GM06990 (cell line): ENCODE data around the gene ATP6V0B.

ENCODE experiments used
- DNase-seq: peaks from one replicate; pipeline ENCODE4 v3.0.0-alpha.2; 2011; ENCODE audit not compliant: insufficient read length; ENCODE audit errors: extremely low read depth
- H3K27me3 ChIP-seq: replicated peaks from 2 replicates; pipeline ENCODE4 v1.6.0; 2011; ENCODE audit warnings: low read length; ENCODE audit not compliant: control insufficient read depth, insufficient read depth
- H3K36me3 ChIP-seq: 2 replicates; pipeline ENCODE4 v1.5.1; 2011; ENCODE audit warnings: low read length; ENCODE audit not compliant: control insufficient read depth, insufficient read depth
- H3K4me3 ChIP-seq: replicated peaks from 2 replicates; pipeline ENCODE4 v1.5.1; 2011; ENCODE audit warnings: low read depth, mild to moderate bottlenecking, control low read depth, low read length
- CTCF ChIP-seq: IDR thresholded peaks from 2 replicates; pipeline ENCODE4 v1.5.1; 2011; ENCODE audit warnings: low read length, control low read depth, mild to moderate bottlenecking, inconsistent platforms; ENCODE audit not compliant: insufficient read depth, poor library complexity, severe bottlenecking

The ATP6V0B gene

GRCh38 chr1:43949678-43950077 is 25.1 kb upstream of the ATP6V0B start:
- Histone ChIP-seq H3K4me3 (no peak overlapping the region), H3K36me3 (peaks cover 4% of the 10 kb centered on the region), H3K27me3 (no peaks in the 10 kb centered on the region)
- DNase-seq: no peak
- TF ChIP-seq CTCF: no peak

GRCh38 chr1:43951021-43951985 is 23.5 kb upstream of the ATP6V0B start:
- no peak for TF ChIP-seq CTCF
- peaks cover 4% of the 10 kb centered on the region for H3K36me3 ChIP-seq
- H3K4me3 ChIP-seq: no peak overlapping the region
- DNase-seq: no peak
- no peaks in the 10 kb centered on the region for H3K27me3 ChIP-seq

- DNase-seq: no peak
- peaks cover 5% of the 10 kb centered on the region for H3K36me3 ChIP-seq
- TF ChIP-seq CTCF: no peak
Measured at GRCh38 chr1:43952731-43953346, 21.9 kb upstream of the ATP6V0B start.

GRCh38 chr1:43953361-43953760 is 21.4 kb upstream of the ATP6V0B start:
- no peak overlapping the region for H3K4me3 ChIP-seq
- H3K27me3 ChIP-seq: no peaks in the 10 kb centered on the region
- H3K36me3 ChIP-seq: peaks cover 6% of the 10 kb centered on the region
- TF ChIP-seq CTCF: no peak
- no peak for DNase-seq

More at GRCh38 chr1:43952731-43953346, 21.9 kb upstream of the ATP6V0B start:
- Histone ChIP-seq H3K4me3 (no peak overlapping the region), H3K27me3 (no peaks in the 10 kb centered on the region)

- H3K36me3 ChIP-seq: peaks cover 6% of the 10 kb centered on the region
Measured at GRCh38 chr1:43954036-43954435, 20.7 kb upstream of the ATP6V0B start.

More at GRCh38 chr1:43954036-43954435, 20.7 kb upstream of the ATP6V0B start:
- no peak overlapping the region for H3K4me3 ChIP-seq
- no peak for TF ChIP-seq CTCF
- H3K27me3 ChIP-seq: no peaks in the 10 kb centered on the region
- no peak for DNase-seq
